ENCODE results near the gene EEPD1.
A peak's percentile ranks its signal among the peaks of the same experiment; 100 is the strongest.
"Not testable (repeated sequence)": the region's sequence is repeated elsewhere in the genome, so short reads cannot be mapped to it uniquely, and the experiment has no call there.

Gene EEPD1

DNA sequence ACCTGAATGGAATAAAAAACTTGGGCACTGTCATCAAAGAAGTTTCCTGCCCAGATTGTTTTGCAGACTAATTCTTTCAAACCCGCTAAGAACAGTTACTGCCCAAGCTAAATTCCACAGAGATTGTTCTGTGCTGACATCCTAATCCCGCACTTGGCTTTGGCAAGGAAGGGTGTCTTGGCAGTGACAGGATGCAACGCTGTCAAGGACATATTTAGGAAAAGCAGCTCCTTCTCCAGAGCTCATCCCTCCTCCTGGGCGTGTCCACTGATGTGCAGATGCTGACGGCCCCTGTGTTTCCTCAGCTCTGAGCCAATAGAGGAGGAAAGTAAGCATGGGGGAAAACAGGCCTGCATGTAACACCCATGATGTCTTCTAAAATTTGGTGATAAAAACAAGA is 74.2 kb downstream of the EEPD1 start:
- Histone ChIP-seq H3K9me3 (ENCODE audit: control insufficient read depth, low read length) (no peaks in the 10 kb centered on the region), H3K9ac (ENCODE audit: low read length) (peak overlapping the region; percentile 26), H3K4me3 (ENCODE audit: low read length) (no peak overlapping the region), H3K27me3 (replicated peaks; ENCODE audit: control insufficient read depth, insufficient read depth, low read length) (no peaks in the 10 kb centered on the region), H3K36me3 (ENCODE audit: control insufficient read depth, insufficient read depth, low read length, severe bottlenecking) (no peaks in the 10 kb centered on the region), H3K4me1 (ENCODE audit: control insufficient read depth, insufficient read depth, low read length) (peaks cover 13% of the 10 kb centered on the region)
- peak; percentile 66 for DNase-seq (ENCODE audit: low read depth)

DNA sequence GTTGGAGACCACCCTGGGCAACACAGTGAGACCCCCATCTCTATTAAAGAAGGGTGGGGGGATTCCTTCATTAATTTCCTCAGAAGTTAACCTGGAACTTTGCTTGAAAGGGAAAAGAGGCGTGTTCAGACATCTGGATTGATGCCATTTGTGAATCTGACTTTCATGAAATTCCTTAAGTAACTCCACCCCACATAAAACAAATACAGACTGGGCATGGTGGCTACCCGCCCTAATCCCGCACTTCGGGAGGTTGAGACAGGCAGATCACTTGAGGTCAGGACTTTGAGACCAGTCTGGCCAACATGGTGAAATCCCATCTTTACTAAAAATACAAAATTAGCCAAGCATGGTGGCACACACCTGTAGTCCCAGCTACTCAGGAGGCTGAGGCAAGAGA is 75.0 kb downstream of the EEPD1 start:
- peaks cover 13% of the 10 kb centered on the region for H3K4me1 ChIP-seq (ENCODE audit: control insufficient read depth, insufficient read depth, low read length)
- no peak overlapping the region for H3K4me3 ChIP-seq (ENCODE audit: low read length)
- DNase-seq (ENCODE audit: low read depth): no peak
- H3K36me3 ChIP-seq (ENCODE audit: control insufficient read depth, insufficient read depth, low read length, severe bottlenecking): no peaks in the 10 kb centered on the region
- H3K9me3 ChIP-seq (ENCODE audit: control insufficient read depth, low read length): no peaks in the 10 kb centered on the region
- no peaks in the 10 kb centered on the region for H3K27me3 ChIP-seq (replicated peaks; ENCODE audit: control insufficient read depth, insufficient read depth, low read length)
- H3K9ac ChIP-seq (ENCODE audit: low read length): no peak overlapping the region

DNA sequence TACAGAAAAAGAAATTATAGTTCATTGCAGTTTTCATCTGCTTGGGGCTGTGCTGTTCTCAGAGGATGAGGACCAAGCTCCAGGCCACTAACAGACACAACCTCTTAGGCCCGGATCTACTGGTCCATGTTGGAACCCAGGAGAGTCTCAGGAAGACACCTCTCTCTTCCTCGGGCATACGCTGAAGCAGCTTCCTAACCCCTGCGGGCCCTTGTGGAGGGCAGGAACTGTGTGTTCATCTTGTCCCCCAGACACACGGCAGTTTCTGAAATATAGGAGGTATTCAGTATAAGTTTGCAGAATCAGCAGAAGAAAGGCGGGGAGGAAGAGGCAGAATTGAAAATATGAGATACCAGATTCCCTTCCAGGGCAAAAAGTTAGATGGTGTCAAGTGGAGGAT is 78.4 kb downstream of the EEPD1 start:
- no peaks in the 10 kb centered on the region for H3K9me3 ChIP-seq (ENCODE audit: control insufficient read depth, low read length)
- no peaks in the 10 kb centered on the region for H3K36me3 ChIP-seq (ENCODE audit: control insufficient read depth, insufficient read depth, low read length, severe bottlenecking)
- no peaks in the 10 kb centered on the region for H3K27me3 ChIP-seq (replicated peaks; ENCODE audit: control insufficient read depth, insufficient read depth, low read length)
- H3K4me3 ChIP-seq (ENCODE audit: low read length): no peak overlapping the region
- H3K4me1 ChIP-seq (ENCODE audit: control insufficient read depth, insufficient read depth, low read length): peaks cover 4% of the 10 kb centered on the region
- no peak for DNase-seq (ENCODE audit: low read depth)
- H3K9ac ChIP-seq (ENCODE audit: low read length): no peak overlapping the region

DNA sequence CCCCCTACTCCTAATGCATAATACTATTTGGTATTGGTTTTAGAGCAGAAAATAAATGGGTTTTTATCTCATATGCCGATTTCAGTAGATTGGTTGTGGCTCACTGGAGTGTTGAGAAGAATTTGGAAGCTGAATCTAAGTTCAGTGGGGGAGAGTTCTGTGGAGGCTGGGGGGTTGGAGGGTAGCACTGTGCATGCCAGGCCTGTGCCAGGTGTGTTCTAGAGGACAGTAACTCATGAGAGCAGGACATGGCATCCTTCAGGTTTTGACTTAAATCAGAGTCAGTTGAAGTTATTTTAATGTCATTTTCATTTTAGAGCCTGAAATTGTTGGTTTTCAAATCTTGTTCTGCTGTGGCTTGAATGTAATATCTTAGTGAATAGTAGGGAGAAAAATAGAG is 79.5 kb downstream of the EEPD1 start:
- no peak for DNase-seq (ENCODE audit: low read depth)
- Histone ChIP-seq H3K36me3 (ENCODE audit: control insufficient read depth, insufficient read depth, low read length, severe bottlenecking) (peaks cover 6% of the 10 kb centered on the region), H3K4me1 (ENCODE audit: control insufficient read depth, insufficient read depth, low read length) (no peaks in the 10 kb centered on the region), H3K4me3 (ENCODE audit: low read length) (no peak overlapping the region), H3K9ac (ENCODE audit: low read length) (no peak overlapping the region), H3K9me3 (ENCODE audit: control insufficient read depth, low read length) (no peaks in the 10 kb centered on the region), H3K27me3 (replicated peaks; ENCODE audit: control insufficient read depth, insufficient read depth, low read length) (no peaks in the 10 kb centered on the region)

DNA sequence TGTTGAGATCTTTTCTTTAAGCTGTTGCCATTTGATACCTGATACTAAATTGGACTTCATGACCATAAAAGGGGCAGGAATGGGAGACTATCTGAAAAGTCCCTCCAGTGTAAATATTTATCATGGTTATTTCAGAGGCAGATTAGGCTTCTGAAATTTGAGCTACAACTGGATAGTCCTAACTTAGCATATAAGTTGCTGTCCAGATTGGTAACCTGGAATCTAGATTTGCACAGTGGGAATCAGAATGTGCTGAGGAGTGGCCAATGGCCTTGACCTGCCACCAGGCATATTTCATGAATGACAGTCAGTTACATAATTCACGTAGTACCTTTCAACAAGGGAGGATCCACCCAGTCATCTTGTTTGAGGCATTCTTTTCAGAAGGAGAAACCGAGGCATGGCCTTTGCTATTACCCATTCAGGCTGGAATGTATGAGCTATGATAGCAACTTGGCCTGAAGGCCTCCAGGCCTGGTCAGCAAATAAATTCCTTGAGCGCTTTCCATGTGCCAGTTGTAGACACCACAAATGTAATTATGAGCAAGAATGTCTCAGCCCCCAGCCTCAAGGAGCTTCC is 80.0 kb downstream of the EEPD1 start:
- Histone ChIP-seq H3K4me1 (ENCODE audit: control insufficient read depth, insufficient read depth, low read length) (no peaks in the 10 kb centered on the region), H3K27me3 (replicated peaks; ENCODE audit: control insufficient read depth, insufficient read depth, low read length) (no peaks in the 10 kb centered on the region), H3K4me3 (ENCODE audit: low read length) (no peak overlapping the region), H3K36me3 (ENCODE audit: control insufficient read depth, insufficient read depth, low read length, severe bottlenecking) (peaks cover 6% of the 10 kb centered on the region), H3K9me3 (ENCODE audit: control insufficient read depth, low read length) (no peaks in the 10 kb centered on the region), H3K9ac (ENCODE audit: low read length) (no peak overlapping the region)
- DNase-seq (ENCODE audit: low read depth): no peak

- H3K9ac ChIP-seq (ENCODE audit: low read length): no peak overlapping the region
- H3K4me3 ChIP-seq (ENCODE audit: low read length): no peak overlapping the region
- no peaks in the 10 kb centered on the region for H3K4me1 ChIP-seq (ENCODE audit: control insufficient read depth, insufficient read depth, low read length)
- no peaks in the 10 kb centered on the region for H3K27me3 ChIP-seq (replicated peaks; ENCODE audit: control insufficient read depth, insufficient read depth, low read length)
- no peaks in the 10 kb centered on the region for H3K9me3 ChIP-seq (ENCODE audit: control insufficient read depth, low read length)
- peaks cover 14% of the 10 kb centered on the region for H3K36me3 ChIP-seq (ENCODE audit: control insufficient read depth, insufficient read depth, low read length, severe bottlenecking)
- no peak for DNase-seq (ENCODE audit: low read depth)
Measured at GRCh38 chr7:36236073-36236472, 83.0 kb downstream of the EEPD1 start.

GRCh38 chr7:36238138-36238537 is 85.1 kb downstream of the EEPD1 start:
- Histone ChIP-seq H3K36me3 (ENCODE audit: control insufficient read depth, insufficient read depth, low read length, severe bottlenecking) (peaks cover 14% of the 10 kb centered on the region), H3K4me1 (ENCODE audit: control insufficient read depth, insufficient read depth, low read length) (no peaks in the 10 kb centered on the region), H3K4me3 (ENCODE audit: low read length) (no peak overlapping the region), H3K27me3 (replicated peaks; ENCODE audit: control insufficient read depth, insufficient read depth, low read length) (no peaks in the 10 kb centered on the region), H3K9me3 (ENCODE audit: control insufficient read depth, low read length) (no peaks in the 10 kb centered on the region), H3K9ac (ENCODE audit: low read length) (no peak overlapping the region)
- no peak for DNase-seq (ENCODE audit: low read depth)

- DNase-seq (ENCODE audit: low read depth); H3K9ac ChIP-seq (ENCODE audit: low read length); H3K4me1 ChIP-seq (ENCODE audit: control insufficient read depth, insufficient read depth, low read length); H3K4me3 ChIP-seq (ENCODE audit: low read length); H3K9me3 ChIP-seq (ENCODE audit: control insufficient read depth, low read length); H3K36me3 ChIP-seq (ENCODE audit: control insufficient read depth, insufficient read depth, low read length, severe bottlenecking); H3K27me3 ChIP-seq (replicated peaks; ENCODE audit: control insufficient read depth, insufficient read depth, low read length): not testable (repeated sequence)
Measured at GRCh38 chr7:36243356-36243755, 90.3 kb downstream of the EEPD1 start.

DNA sequence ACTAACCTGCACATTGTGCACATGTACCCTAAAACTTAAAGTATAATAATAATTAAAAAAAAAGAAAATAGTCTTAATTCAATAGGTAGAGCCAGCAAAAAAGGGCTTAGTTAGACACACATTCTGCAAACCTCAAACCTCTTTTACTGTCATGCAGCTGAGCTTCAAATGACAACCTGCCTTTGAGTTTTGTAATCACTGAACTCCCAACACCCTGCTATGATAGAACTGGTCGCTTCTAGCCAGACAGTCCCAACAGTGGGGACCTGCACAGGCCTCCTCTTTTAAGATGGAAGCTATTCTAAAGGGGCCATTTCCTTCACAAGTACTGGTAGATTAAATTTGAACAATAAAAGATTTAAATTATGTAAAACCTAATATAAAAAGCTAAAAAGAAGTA is 90.9 kb downstream of the EEPD1 start:
- not testable (repeated sequence) for H3K36me3 ChIP-seq (ENCODE audit: control insufficient read depth, insufficient read depth, low read length, severe bottlenecking); H3K4me3 ChIP-seq (ENCODE audit: low read length); H3K9me3 ChIP-seq (ENCODE audit: control insufficient read depth, low read length); H3K27me3 ChIP-seq (replicated peaks; ENCODE audit: control insufficient read depth, insufficient read depth, low read length); H3K4me1 ChIP-seq (ENCODE audit: control insufficient read depth, insufficient read depth, low read length); DNase-seq (ENCODE audit: low read depth); H3K9ac ChIP-seq (ENCODE audit: low read length)

GRCh38 chr7:36244429-36244828 is 91.4 kb downstream of the EEPD1 start:
- no peaks in the 10 kb centered on the region for H3K27me3 ChIP-seq (replicated peaks; ENCODE audit: control insufficient read depth, insufficient read depth, low read length)
- DNase-seq (ENCODE audit: low read depth): no peak
- no peaks in the 10 kb centered on the region for H3K4me1 ChIP-seq (ENCODE audit: control insufficient read depth, insufficient read depth, low read length)
- H3K4me3 ChIP-seq (ENCODE audit: low read length): no peak overlapping the region
- no peak overlapping the region for H3K9ac ChIP-seq (ENCODE audit: low read length)
- no peaks in the 10 kb centered on the region for H3K9me3 ChIP-seq (ENCODE audit: control insufficient read depth, low read length)
- H3K36me3 ChIP-seq (ENCODE audit: control insufficient read depth, insufficient read depth, low read length, severe bottlenecking): peaks cover 9% of the 10 kb centered on the region

DNA sequence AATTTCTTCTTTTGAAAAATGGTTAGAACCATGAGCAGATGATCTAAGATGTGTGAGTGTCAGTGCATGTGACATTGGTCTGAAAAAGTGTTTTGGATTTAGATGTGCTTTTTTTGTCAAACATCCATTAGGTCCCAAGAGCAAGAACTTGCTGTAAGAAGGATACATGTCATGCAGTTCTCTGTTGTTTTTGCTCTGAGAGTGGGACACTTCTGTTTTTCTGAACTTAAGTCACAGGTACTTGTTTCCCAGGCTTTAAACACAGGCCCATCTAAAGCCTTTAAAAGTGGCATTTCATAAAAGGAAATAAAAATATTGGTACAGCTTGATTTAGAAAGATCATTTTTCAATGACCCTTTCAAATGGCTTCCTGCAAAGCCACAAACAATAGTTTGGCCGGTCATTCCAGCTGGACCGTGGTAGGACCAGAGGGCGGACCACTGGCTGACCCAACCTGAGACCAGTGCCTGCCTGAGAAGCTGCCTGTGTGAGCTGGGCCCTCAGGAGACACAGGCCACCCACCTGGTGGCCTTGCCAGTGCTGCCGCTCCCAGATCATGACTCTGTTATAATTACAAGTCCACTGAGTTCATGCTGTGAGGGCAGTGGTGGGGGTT is 92.7 kb downstream of the EEPD1 start:
- H3K9me3 ChIP-seq (ENCODE audit: control insufficient read depth, low read length): no peaks in the 10 kb centered on the region
- no peaks in the 10 kb centered on the region for H3K27me3 ChIP-seq (replicated peaks; ENCODE audit: control insufficient read depth, insufficient read depth, low read length)
- no peaks in the 10 kb centered on the region for H3K4me1 ChIP-seq (ENCODE audit: control insufficient read depth, insufficient read depth, low read length)
- H3K36me3 ChIP-seq (ENCODE audit: control insufficient read depth, insufficient read depth, low read length, severe bottlenecking): peaks cover 1% of the 10 kb centered on the region
- no peak overlapping the region for H3K9ac ChIP-seq (ENCODE audit: low read length)
- no peak overlapping the region for H3K4me3 ChIP-seq (ENCODE audit: low read length)
- DNase-seq (ENCODE audit: low read depth): no peak

- Histone ChIP-seq H3K27me3 (replicated peaks; ENCODE audit: control insufficient read depth, insufficient read depth, low read length) (no peaks in the 10 kb centered on the region), H3K4me3 (ENCODE audit: low read length) (no peak overlapping the region), H3K9me3 (ENCODE audit: control insufficient read depth, low read length) (peaks cover 9% of the 10 kb centered on the region), H3K4me1 (ENCODE audit: control insufficient read depth, insufficient read depth, low read length) (no peaks in the 10 kb centered on the region), H3K9ac (ENCODE audit: low read length) (no peak overlapping the region), H3K36me3 (ENCODE audit: control insufficient read depth, insufficient read depth, low read length, severe bottlenecking) (no peaks in the 10 kb centered on the region)
- no peak for DNase-seq (ENCODE audit: low read depth)
Measured at GRCh38 chr7:36249091-36249490, 96.0 kb downstream of the EEPD1 start.
